HCT116 (cell line): Measurements from ENCODE around the gene APBA2. TPM values are rescaled to one million over a fixed set of nuclear protein-coding genes. Genes with fewer than 3 reads are reported as not detected.

Experiments
- ATAC-seq: fragments of 200-7000 bp; cut with Tn5 transposase; 2 replicates; pipeline ENCODE4 v1.9.1; 2020; ENCODE audit warnings: mild to moderate bottlenecking, moderate library complexity
- BruUV-seq: library from RNA; stranded (reverse); fragments of 400-500 nt; replicated peaks from 2 replicates; lab custom pipeline; 2021; lab: Mats Ljungman, UMichigan
- CTCF ChIA-PET: fragments of 300-600 bp; sonication (Branson Sonifier 250); formaldehyde crosslinking; loops from one replicate; lab custom pipeline; 2021; ENCODE audit warnings: antibody characterized with exemption; lab: Charles Lee
- POLR2A ChIA-PET: fragments of 300-600, 350-600 bp; sonication (Branson Sonifier 250); formaldehyde crosslinking; loops from one replicate; lab custom pipeline; 2021; ENCODE audit warnings: antibody characterized with exemption; lab: Charles Lee
- RAD21 ChIA-PET, 2 experiments: fragments of 300-600 bp; sonication (Branson Sonifier 250); formaldehyde crosslinking; loops; one replicate each; lab custom pipeline; 2023; ENCODE audit warnings: low total read pairs in 2 of 2; ENCODE audit not compliant: uncharacterized antibody in 2 of 2, unreplicated experiment in 2 of 2, low non-redundant PET in 1 of 2; lab: Charles Lee
- DNase-seq: peaks from one replicate; pipeline ENCODE4 v3.0.0-alpha.2; 2010; ENCODE audit warnings: low read depth, low spot score
- H2AFZ ChIP-seq: fragments of 200-600 bp; shearing (Covaris generic), sonication (generic); 2 replicates; pipeline ENCODE4 v1.6.1; 2017; ENCODE audit warnings: low read depth, mixed run types, mixed read lengths, antibody characterized with exemption, low read length; ENCODE audit not compliant: poor library complexity, severe bottlenecking
- H3K27ac ChIP-seq: 2 replicates; pipeline ENCODE4 v1.5.1; 2012; ENCODE audit warnings: low read depth, low read length
- H3K27me3 ChIP-seq: fragments of 200-600 bp; sonication (generic); 2 replicates; pipeline ENCODE4 v1.6.1; 2016; ENCODE audit warnings: mixed run types, low read length, mixed read lengths; ENCODE audit not compliant: insufficient read depth
- H3K36me3 ChIP-seq, 2 experiments: fragments of 200-500 bp in 1 of 2; fragments of 200-600 bp in 1 of 2; sonication (Bioruptor generic) in 1 of 2; sonication (generic) in 1 of 2; 2 replicates each; pipeline versions ENCODE4 v1.5.1 to v1.6.1; 2014 to 2016; ENCODE audit warnings: low read length in 2 of 2, inconsistent platforms in 1 of 2, mixed read lengths in 1 of 2, mixed run types in 1 of 2; ENCODE audit not compliant: insufficient read depth in 2 of 2, control insufficient read depth in 1 of 2
- H3K4me1 ChIP-seq, 2 experiments: fragments of 200-600 bp in 1 of 2; sonication (generic) in 1 of 2; 2 replicates each; pipeline versions ENCODE4 v1.5.1 to v1.6.1; 2012 to 2017; ENCODE audit warnings: low read length in 2 of 2, inconsistent platforms in 1 of 2, mild to moderate bottlenecking in 1 of 2, mixed read lengths in 1 of 2, mixed run types in 1 of 2, moderate library complexity in 1 of 2; ENCODE audit not compliant: insufficient read depth in 2 of 2, control insufficient read depth in 1 of 2
- H3K4me2 ChIP-seq: fragments of 200-600 bp; sonication (generic); 2 replicates; pipeline ENCODE4 v1.6.1; 2017; ENCODE audit warnings: mixed run types, low read length, mixed read lengths
- H3K4me3 ChIP-seq, 2 experiments: fragments of 200-600 bp in 1 of 2; sonication (generic) in 1 of 2; replicated peaks in 1 of 2; 2 replicates each; pipeline ENCODE4 v1.5.1; 2011 to 2016; ENCODE audit warnings: low read length in 2 of 2, control low read depth in 1 of 2, low read depth in 1 of 2, mild to moderate bottlenecking in 1 of 2, mixed read lengths in 1 of 2, mixed run types in 1 of 2
- H3K79me2 ChIP-seq: fragments of 200-600 bp; sonication (generic); 2 replicates; pipeline ENCODE4 v1.6.1; 2017; ENCODE audit warnings: mild to moderate bottlenecking, mixed run types, low read length, moderate library complexity, mixed read lengths; ENCODE audit not compliant: insufficient read depth
- H3K9ac ChIP-seq: fragments of 200-600 bp; sonication (generic); 2 replicates; pipeline ENCODE4 v1.6.1; 2016; ENCODE audit warnings: low read length, mixed read lengths
- H3K9me2 ChIP-seq: fragments of 200-600 bp; sonication (generic), shearing (Covaris generic); 2 replicates; pipeline ENCODE4 v1.6.1; 2017; ENCODE audit warnings: mixed run types, mild to moderate bottlenecking, moderate library complexity; ENCODE audit not compliant: insufficient read depth
- H3K9me3 ChIP-seq, 2 experiments: fragments of 200-500 bp in 1 of 2; fragments of 200-600 bp in 1 of 2; sonication (Bioruptor generic) in 1 of 2; sonication (generic) in 1 of 2; 2 replicates each; pipeline ENCODE4 v1.6.1; 2014 to 2017; ENCODE audit warnings: low read length in 2 of 2, mixed read lengths in 2 of 2, inconsistent platforms in 1 of 2, low read depth in 1 of 2, mild to moderate bottlenecking in 1 of 2, mixed run types in 1 of 2, moderate library complexity in 1 of 2; ENCODE audit not compliant: control insufficient read depth in 1 of 2, insufficient read depth in 1 of 2
- H4K20me1 ChIP-seq: fragments of 200-600 bp; sonication (generic), shearing (Covaris generic); 2 replicates; pipeline ENCODE4 v1.6.1; 2017; ENCODE audit warnings: mixed run types, mild to moderate bottlenecking, moderate library complexity; ENCODE audit not compliant: insufficient read depth
- EGR1 ChIP-seq: IDR thresholded peaks from 2 replicates; pipeline ENCODE4 v1.6.1; 2012; ENCODE audit warnings: low read depth
- EZH2phosphoT487 ChIP-seq: fragments of 200-600 bp; IDR thresholded peaks from 2 replicates; pipeline ENCODE4 v1.6.1; 2018; ENCODE audit warnings: antibody characterized with exemption, borderline replicate concordance
- JUND ChIP-seq: IDR thresholded peaks from 2 replicates; pipeline ENCODE4 v1.6.1; 2012
- POLR2A ChIP-seq: IDR thresholded peaks from 2 replicates; pipeline ENCODE4 v1.7.0; 2011; ENCODE audit warnings: borderline replicate concordance; ENCODE audit not compliant: insufficient read depth, insufficient read length; ENCODE audit errors: extremely low read depth
- REST ChIP-seq: IDR thresholded peaks from 2 replicates; pipeline ENCODE4 v1.6.1; 2012; ENCODE audit warnings: low read depth
- SIN3A ChIP-seq: IDR thresholded peaks from 2 replicates; pipeline ENCODE4 v1.6.1; 2012; ENCODE audit warnings: low read depth
- SP1 ChIP-seq: IDR thresholded peaks from 2 replicates; pipeline ENCODE4 v1.6.1; 2012; ENCODE audit warnings: low read depth
- SRF ChIP-seq: IDR thresholded peaks from 2 replicates; pipeline ENCODE4 v1.6.1; 2012; ENCODE audit warnings: low read depth
- YY1 ChIP-seq: IDR thresholded peaks from 2 replicates; pipeline ENCODE4 v1.6.1; 2011; ENCODE audit warnings: low read length, low read depth, moderate library complexity, mild to moderate bottlenecking; ENCODE audit not compliant: insufficient replicate concordance; ENCODE audit errors: extremely low read depth
- ZBTB33 ChIP-seq: IDR thresholded peaks from 2 replicates; pipeline ENCODE4 v1.6.1; 2011; ENCODE audit warnings: mild to moderate bottlenecking, low read length, moderate library complexity; ENCODE audit not compliant: insufficient replicate concordance; ENCODE audit errors: extremely low read depth
- ZFX ChIP-seq: fragments of 450-650 bp; IDR thresholded peaks from 2 replicates; pipeline ENCODE4 v1.6.1; 2017
- ZNF274 ChIP-seq: fragments of 200-500 bp; sonication (Bioruptor generic); IDR thresholded peaks from 2 replicates; pipeline ENCODE4 v1.6.1; 2014; ENCODE audit warnings: mild to moderate bottlenecking, low read depth, low read length, inconsistent platforms
- intact Hi-C: fragments of 100-400 bp; cut with micrococcal nuclease; formaldehyde crosslinking; loops from 2 replicates; pipeline ENCODE4 v1.10.0; 2022
- total RNA-seq: library from RNA; stranded (reverse); gene quantifications from one replicate; pipeline ENCODE4 v1.2.1, GENCODE V29; 2021; ENCODE audit not compliant: unreplicated experiment
- TF ChIP-seq, protein P1 (sequence below): IDR thresholded peaks from 2 replicates; pipeline ENCODE4 v1.6.1; 2012
- TF ChIP-seq, protein P2 (sequence below), 3 experiments: fragments of 200-600 bp in 1 of 3; sonication (generic) in 1 of 3; IDR thresholded peaks in 2 of 3; conservative IDR thresholded peaks in 1 of 3; 2 replicates each; pipeline ENCODE4 v1.5.1; 2012 to 2017; ENCODE audit warnings: low read depth in 2 of 3, low read length in 2 of 3, antibody characterized with exemption in 1 of 3, borderline replicate concordance in 1 of 3, control low read depth in 1 of 3, mild to moderate bottlenecking in 1 of 3, mixed read lengths in 1 of 3, mixed run types in 1 of 3, moderate library complexity in 1 of 3; ENCODE audit not compliant: insufficient read depth in 1 of 3
- TF ChIP-seq, protein P3 (sequence below): IDR thresholded peaks from 2 replicates; pipeline ENCODE4 v1.6.1; 2012

APBA2 gene
- total RNA-seq, 1 experiment from 2014 or later = 0.47 TPM

DNA sequence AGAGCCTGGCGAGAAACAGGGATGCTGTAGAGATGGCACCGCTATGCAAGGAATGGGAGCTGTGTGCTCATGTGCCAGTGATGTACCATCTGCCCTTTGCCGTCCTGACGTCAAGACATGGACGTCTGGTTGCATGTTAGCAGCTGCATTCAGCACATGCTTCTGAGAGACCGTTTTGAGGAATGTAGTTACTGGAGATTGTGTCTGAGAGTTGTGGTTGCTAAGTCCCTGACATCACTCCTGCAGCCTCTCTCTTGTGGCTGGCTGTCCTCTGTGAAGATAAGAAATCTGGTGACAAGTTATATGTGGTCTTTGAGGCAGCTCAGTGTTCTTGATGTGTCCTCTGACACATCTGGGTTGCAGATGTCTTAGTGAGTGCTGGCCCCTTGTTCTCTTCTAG is 165.1 kb downstream of the APBA2 start:
- H3K27me3 ChIP-seq = peaks cover 11% of the 10 kb centered on the region; the same call in 1 of the 2 replicates
- H3K9me2 ChIP-seq = no peaks in the 10 kb centered on the region
- no peaks in the 10 kb centered on the region for H3K9me3 ChIP-seq
- no TSS peak for BruUV-seq
- no peak overlapping the region for H3K9ac ChIP-seq
- RAD21 ChIA-PET = no interaction called here
- TF ChIP-seq EZH2phosphoT487 (no peak), YY1 (no peak), EGR1 (no peak), SRF (no peak), ZFX (no peak), JUND (no peak), SIN3A (no peak), SP1 (no peak), REST (no peak), ZBTB33 (no peak), POLR2A (no peak), ZNF274 (no peak)
- TF ChIP-seq, protein P1, sequence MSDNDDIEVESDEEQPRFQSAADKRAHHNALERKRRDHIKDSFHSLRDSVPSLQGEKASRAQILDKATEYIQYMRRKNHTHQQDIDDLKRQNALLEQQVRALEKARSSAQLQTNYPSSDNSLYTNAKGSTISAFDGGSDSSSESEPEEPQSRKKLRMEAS = no peak
- TF ChIP-seq, protein P2, sequence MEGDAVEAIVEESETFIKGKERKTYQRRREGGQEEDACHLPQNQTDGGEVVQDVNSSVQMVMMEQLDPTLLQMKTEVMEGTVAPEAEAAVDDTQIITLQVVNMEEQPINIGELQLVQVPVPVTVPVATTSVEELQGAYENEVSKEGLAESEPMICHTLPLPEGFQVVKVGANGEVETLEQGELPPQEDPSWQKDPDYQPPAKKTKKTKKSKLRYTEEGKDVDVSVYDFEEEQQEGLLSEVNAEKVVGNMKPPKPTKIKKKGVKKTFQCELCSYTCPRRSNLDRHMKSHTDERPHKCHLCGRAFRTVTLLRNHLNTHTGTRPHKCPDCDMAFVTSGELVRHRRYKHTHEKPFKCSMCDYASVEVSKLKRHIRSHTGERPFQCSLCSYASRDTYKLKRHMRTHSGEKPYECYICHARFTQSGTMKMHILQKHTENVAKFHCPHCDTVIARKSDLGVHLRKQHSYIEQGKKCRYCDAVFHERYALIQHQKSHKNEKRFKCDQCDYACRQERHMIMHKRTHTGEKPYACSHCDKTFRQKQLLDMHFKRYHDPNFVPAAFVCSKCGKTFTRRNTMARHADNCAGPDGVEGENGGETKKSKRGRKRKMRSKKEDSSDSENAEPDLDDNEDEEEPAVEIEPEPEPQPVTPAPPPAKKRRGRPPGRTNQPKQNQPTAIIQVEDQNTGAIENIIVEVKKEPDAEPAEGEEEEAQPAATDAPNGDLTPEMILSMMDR (IDR thresholded peaks at IDR 0.05 in 2 of 3, conservative IDR thresholded peaks at IDR 0.05 in 1 of 3; ENCODE audit: borderline replicate concordance in 1 of 3, insufficient read depth in 1 of 3, low read depth in 2 of 3, low read length in 2 of 3) = no peak
- TF ChIP-seq, protein P3, sequence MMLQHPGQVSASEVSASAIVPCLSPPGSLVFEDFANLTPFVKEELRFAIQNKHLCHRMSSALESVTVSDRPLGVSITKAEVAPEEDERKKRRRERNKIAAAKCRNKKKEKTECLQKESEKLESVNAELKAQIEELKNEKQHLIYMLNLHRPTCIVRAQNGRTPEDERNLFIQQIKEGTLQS = no peak
- ATAC-seq (no peak), DNase-seq (no peak)
- H3K36me3 ChIP-seq = no peaks in the 10 kb centered on the region
- H3K79me2 ChIP-seq = no peaks in the 10 kb centered on the region
- CTCF ChIA-PET = no interaction called here
- no peak overlapping the region for H2AFZ ChIP-seq
- POLR2A ChIA-PET = no interaction called here
- H3K4me1 ChIP-seq = no peaks in the 10 kb centered on the region
- intact Hi-C loops = no loop called here
- H3K27ac ChIP-seq = no peak overlapping the region
- no peaks in the 10 kb centered on the region for H4K20me1 ChIP-seq
- no peak overlapping the region for H3K4me2 ChIP-seq
- H3K4me3 ChIP-seq = no peak overlapping the region
